Stimulated activated CD4-positive, alpha-beta T cell treated with anti-CD3 and anti-CD28 coated beads, TNF-alpha, amount 100 ng/mL, for 24 hours (primary cell): ENCODE measurements around the gene SEPTIN1.
"Not testable (repeated sequence)": the region's sequence is repeated elsewhere in the genome, so short reads cannot be mapped to it uniquely, and the experiment has no call there.

Experiments used
- DNase-seq, 3 experiments: peaks; one replicate each; pipeline ENCODE4 v3.0.0-alpha.2; 2020; ENCODE audit warnings: low read depth in 3 of 3

Gene SEPTIN1

DNA sequence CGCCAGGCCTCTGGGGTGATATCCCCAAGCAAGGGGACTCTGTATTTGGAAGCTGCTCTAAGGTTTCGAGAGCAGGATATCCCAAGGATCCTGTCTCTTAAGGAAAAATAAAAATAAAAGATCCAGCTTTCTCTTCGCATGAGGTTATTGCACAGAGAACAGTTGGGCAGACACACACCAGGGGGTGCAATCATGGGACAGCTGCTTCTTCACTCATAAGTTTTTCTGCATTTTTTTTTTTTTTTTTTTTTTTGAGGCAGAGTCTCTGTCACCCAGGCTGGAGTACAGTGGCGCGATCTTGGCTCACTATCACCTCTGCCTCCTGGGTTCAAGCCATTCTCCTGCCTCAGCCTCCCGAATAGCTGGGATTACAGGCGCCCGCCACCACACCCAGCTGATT, 40.4 kb downstream of the SEPTIN1 start:
- DNase-seq = not testable (repeated sequence)

DNA sequence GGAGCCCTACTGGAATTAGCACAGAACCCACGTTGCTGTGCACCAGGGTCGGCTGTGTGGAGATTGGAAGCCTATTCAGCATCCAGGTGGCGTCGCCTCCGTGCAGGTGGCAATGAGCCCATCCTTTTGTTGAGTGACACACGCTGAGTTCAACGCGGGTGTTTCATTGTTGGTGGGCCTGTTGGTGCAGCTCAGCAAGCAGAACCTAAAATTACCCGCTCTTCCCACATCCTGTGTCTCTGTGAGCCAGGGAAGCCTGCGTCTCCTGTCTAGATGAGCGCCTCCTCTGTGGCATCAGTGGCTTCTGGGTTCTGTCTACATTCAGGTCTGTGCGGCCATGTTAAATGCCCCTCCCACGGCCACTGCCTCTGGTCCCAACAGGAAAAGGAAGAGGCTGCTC, 41.7 kb downstream of the SEPTIN1 start:
- DNase-seq = no peak

DNA sequence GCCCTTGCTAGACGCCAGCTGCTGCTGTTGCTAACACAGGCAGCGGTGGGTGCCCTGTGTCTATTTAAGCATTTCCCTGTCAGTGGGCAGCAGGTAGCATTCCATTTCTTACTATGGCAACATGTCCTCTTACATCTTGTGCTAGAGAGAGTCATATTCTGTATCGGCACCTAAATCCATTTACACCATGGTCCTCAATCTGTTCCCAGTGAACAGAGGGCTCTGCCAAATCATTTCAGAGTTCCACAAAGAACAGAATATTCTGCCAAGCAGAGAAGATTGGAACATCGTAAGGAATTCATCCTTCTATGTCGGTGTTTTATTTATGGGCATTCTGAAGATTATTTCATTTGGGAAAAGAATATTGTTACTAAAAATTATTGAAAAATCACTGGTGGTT, 43.6 kb downstream of the SEPTIN1 start:
- DNase-seq = not testable (repeated sequence)

DNA sequence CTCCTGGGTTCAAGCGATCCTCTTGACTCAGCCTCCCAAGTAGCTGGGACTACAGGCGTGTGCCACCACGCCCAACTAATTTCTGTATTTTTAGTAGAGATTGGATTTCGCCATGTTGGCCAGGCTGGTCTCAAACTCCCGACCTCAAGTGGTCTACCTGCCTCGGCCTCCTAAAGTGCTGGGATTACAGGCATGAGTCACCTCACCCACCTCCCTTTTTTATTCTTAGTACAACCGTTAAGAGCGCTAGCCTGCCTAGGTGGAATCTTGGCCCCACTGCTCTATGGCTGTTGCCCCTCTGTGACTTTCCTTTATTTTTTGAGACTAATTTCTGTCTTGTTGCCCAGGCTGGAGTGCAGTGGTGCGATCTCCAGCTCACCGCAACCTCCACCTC, 44.4 kb downstream of the SEPTIN1 start:
- DNase-seq = not testable (repeated sequence)

DNA sequence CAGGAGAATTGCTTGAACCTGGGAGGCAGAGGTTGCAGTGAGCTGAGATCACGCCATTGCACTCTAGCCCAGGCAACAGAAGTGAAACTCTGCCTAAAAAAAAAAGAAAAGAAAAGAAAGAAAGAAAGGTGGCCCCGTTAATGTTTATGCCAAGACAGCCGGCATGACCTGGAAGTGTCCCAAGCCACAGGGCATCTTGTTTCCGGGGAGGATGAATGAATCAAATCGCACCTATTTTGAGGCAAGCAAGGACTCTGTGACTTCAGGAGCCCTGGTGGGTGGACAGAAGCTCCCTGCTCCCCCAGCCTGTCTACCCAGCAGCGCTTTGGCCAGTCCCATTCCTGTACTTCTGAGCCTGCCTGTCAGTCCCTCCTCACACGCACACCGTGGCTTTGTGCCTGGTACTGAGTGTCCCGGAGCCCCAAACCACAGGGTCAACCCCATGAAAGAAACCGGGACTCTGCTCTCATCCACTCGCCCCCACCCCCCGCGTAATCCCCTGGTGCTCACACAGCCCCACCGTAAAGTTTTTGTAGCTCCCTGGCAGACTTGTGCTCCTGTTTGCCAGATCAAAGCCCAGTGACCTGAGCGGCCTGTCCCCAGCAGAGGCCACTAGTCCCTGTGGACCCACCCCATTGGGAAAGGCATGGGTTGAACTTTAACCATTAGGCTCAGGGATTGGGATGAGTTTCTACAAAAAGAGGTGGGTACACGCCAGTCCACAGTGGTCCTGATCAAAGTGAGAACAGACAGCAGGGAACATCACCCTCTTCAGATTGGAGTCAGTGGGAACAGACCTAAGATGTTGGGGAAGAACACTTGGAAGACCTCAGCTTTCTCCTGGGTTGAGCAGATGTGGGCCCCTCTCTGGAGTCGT, 46.5 kb downstream of the SEPTIN1 start:
- DNase-seq = no peak

DNA sequence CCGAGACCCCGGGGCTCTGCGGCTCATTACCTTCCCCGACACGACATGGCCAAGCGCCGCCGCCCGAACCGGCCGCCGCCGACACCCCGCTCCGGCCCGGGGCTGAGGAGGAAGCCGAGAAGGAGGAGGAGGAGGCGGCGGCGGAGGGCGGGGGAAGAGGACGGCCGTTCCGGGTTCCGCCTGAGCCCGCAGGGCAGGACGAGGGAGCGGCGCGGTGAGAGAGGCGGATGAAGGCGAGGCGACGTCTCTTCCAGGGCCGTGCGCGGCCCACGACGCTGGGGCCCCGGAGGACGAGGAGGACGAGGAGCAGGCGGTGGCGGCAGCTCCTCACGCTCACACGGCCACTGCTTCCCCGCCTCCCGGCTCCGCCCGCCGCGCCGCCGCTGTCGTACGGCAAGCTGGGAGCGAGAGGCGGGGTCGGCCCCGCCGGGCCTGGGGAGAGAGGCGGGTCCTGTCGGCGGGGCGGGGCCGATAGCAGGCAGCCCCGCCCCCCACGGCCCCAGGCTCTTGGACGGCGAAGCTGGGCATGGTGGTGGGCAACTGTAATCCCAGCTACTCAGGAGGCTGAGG, 47.2 kb downstream of the SEPTIN1 start:
- DNase-seq = peak; percentile 61 to 81 (median 68)

DNA sequence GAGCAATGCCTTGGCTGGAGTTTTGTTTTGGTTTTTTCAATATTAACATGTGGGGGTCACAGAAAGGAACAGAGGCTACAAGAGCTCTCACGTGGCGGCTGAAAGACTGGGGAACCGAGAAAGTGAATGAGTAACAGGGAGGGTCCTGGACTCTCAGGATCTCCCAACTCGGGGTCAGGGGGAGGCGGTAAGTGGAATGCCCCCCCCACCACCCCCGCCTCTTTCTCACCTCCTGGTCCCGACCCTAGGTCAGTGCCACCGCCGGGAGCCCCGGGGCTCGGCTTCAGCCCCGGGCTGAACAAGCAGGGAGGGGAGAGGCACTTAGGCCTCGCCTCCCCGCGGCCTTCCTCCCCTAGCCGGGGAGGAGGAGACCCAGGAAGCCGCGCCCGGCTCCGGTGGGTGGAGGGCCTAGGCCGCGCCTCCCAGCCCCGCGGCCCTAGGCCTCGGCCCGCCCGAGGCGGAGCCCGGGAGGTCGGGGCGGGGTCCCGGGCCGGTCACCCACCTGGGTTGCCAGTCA, 47.8 kb downstream of the SEPTIN1 start:
- peak; percentile 63 to 85 (median 68) for DNase-seq
